K562 (cell line): ENCODE data around the gene TIMM50. TPM values are rescaled to one million over a fixed set of nuclear protein-coding genes. Genes with fewer than 3 reads are reported as not detected.

Experiments
- ATAC-seq: fragments of 200-7000 bp; cut with Tn5 transposase; 3 replicates; pipeline ENCODE4 v1.9.1; 2020; ENCODE audit warnings: moderate library complexity
- BruUV-seq: library from RNA; stranded (reverse); fragments of 400-500 nt; replicated peaks from 2 replicates; lab custom pipeline; 2021; lab: Mats Ljungman, UMichigan
- CTCF ChIA-PET: fragments of 300-600 bp; formaldehyde crosslinking; extraction: SDS; loops from one replicate; lab custom pipeline; 2021; ENCODE audit warnings: low intra/inter-chr PET ratio; lab: Yijun Ruan, JAX
- POLR2A ChIA-PET: fragments of 300-600, 350-650 bp; sonication (Branson Sonifier 250); formaldehyde crosslinking; extraction: SDS; loops from one replicate; lab custom pipeline; 2021; ENCODE audit warnings: antibody characterized with exemption, inconsistent platforms; lab: Yijun Ruan, JAX
- DNase-seq, 4 experiments: peaks; one replicate each; pipeline versions ENCODE4 v3.0.0 to v3.0.0-alpha.2; 2011 to 2018; ENCODE audit warnings: low spot score in 3 of 4, mixed read lengths in 3 of 4; ENCODE audit errors: extremely low read depth in 1 of 4
- FAIRE-seq: peaks from 2 replicates; lab custom pipeline; 2011; peaks lifted over from hg19 to GRCh38; lab: Jason Lieb, UNC
- H2AFZ ChIP-seq: 2 replicates; pipeline ENCODE4 v1.6.0; 2011; ENCODE audit warnings: low read depth, low read length, control low read depth, inconsistent platforms
- H3K27ac ChIP-seq: fragments of 200-600 bp; 3 replicates; pipeline ENCODE4 v1.8.0; 2011; ENCODE audit warnings: low read depth, mild to moderate bottlenecking, control low read depth, inconsistent platforms, low read length, moderate library complexity, mixed read lengths; ENCODE audit errors: extremely low read depth
- H3K27me3 ChIP-seq, 2 experiments: fragments of 300-600 bp in 1 of 2; 2 replicates in 1 of 2; 3 replicates in 1 of 2; pipeline versions ENCODE4 v1.6.0 to v1.8.0; 2011; ENCODE audit warnings: inconsistent platforms in 2 of 2, low read length in 2 of 2, mild to moderate bottlenecking in 1 of 2, mixed read lengths in 1 of 2, moderate library complexity in 1 of 2; ENCODE audit not compliant: control insufficient read depth in 2 of 2, insufficient read depth in 2 of 2
- H3K36me3 ChIP-seq: fragments of 300-600 bp; 3 replicates; pipeline ENCODE4 v1.8.0; 2011; ENCODE audit warnings: mild to moderate bottlenecking, low read length, inconsistent platforms; ENCODE audit not compliant: control insufficient read depth, insufficient read depth
- H3K4me1 ChIP-seq, 2 experiments: fragments of 200-600 bp in 1 of 2; replicated peaks in 1 of 2; 2 replicates in 1 of 2; 3 replicates in 1 of 2; pipeline versions ENCODE4 v1.5.1 to v1.8.0; 2011; ENCODE audit warnings: inconsistent platforms in 2 of 2, low read length in 2 of 2, mild to moderate bottlenecking in 1 of 2, mixed read lengths in 1 of 2, moderate library complexity in 1 of 2; ENCODE audit not compliant: control insufficient read depth in 2 of 2, insufficient read depth in 2 of 2
- H3K4me2 ChIP-seq: 2 replicates; pipeline ENCODE4 v1.6.1; 2011; ENCODE audit warnings: low read length, control low read depth, inconsistent platforms, mixed read lengths; ENCODE audit not compliant: insufficient read depth
- H3K4me3 ChIP-seq: fragments of 200-600 bp; sonication (generic), shearing (Covaris generic); 2 replicates; pipeline ENCODE4 v1.5.1; 2016; ENCODE audit warnings: control low read depth, inconsistent platforms
- H3K79me2 ChIP-seq: fragments of 200-600 bp; 3 replicates; pipeline ENCODE4 v1.8.0; 2011; ENCODE audit warnings: low read length, inconsistent platforms; ENCODE audit not compliant: control insufficient read depth, insufficient read depth
- H3K9ac ChIP-seq, 2 experiments: 2 replicates each; pipeline versions ENCODE4 v1.6.0 to v1.6.1; 2011; ENCODE audit warnings: low read depth in 2 of 2, low read length in 2 of 2, control low read depth in 1 of 2, inconsistent platforms in 1 of 2, mild to moderate bottlenecking in 1 of 2, mixed read lengths in 1 of 2; ENCODE audit not compliant: insufficient read depth in 1 of 2
- H3K9me1 ChIP-seq: one replicate; pipeline ENCODE4 v1.6.0; 2011; ENCODE audit warnings: inconsistent platforms, mild to moderate bottlenecking, low read length, moderate library complexity; ENCODE audit not compliant: control insufficient read depth, insufficient read depth
- H3K9me3 ChIP-seq: replicated peaks from 2 replicates; pipeline ENCODE4 v1.5.1; 2011; ENCODE audit warnings: low read depth, low read length, inconsistent platforms; ENCODE audit not compliant: control insufficient read depth, insufficient read depth
- H4K20me1 ChIP-seq: replicated peaks from 2 replicates; pipeline ENCODE4 v1.6.1; 2011; ENCODE audit warnings: low read length, inconsistent platforms, mixed read lengths; ENCODE audit not compliant: control insufficient read depth, insufficient read depth
- EGR1 ChIP-seq: fragments of 450-650 bp; conservative IDR thresholded peaks from 2 replicates; pipeline ENCODE4 v1.6.1; 2017; ENCODE audit warnings: mild to moderate bottlenecking
- NCOR1 ChIP-seq: fragments of 450-650 bp; IDR thresholded peaks from 2 replicates; pipeline ENCODE4 v1.6.1; 2016; ENCODE audit warnings: mild to moderate bottlenecking, moderate library complexity
- NELFE ChIP-seq: IDR thresholded peaks from 2 replicates; pipeline ENCODE4 v1.6.1; 2011; ENCODE audit warnings: mild to moderate bottlenecking; ENCODE audit not compliant: insufficient read depth, insufficient read length
- NFXL1 ChIP-seq: fragments of 450-650 bp; formaldehyde crosslinking; IDR thresholded peaks from 2 replicates; pipeline ENCODE4 v1.4.0; 2021; ENCODE audit warnings: mild to moderate bottlenecking
- RFX7 ChIP-seq: fragments of 250-450 bp; sonication (Bioruptor Pico); IDR thresholded peaks from 2 replicates; pipeline ENCODE4 v1.5.1; 2021; ENCODE audit warnings: mild to moderate bottlenecking
- STAT5B ChIP-seq: fragments of 250-450 bp; sonication (Bioruptor Pico); IDR thresholded peaks from 2 replicates; pipeline ENCODE4 v1.8.0; 2021; ENCODE audit warnings: mild to moderate bottlenecking, inconsistent platforms
- WHSC1 ChIP-seq: IDR thresholded peaks from one replicate; pipeline ENCODE4 v1.6.1; 2012; ENCODE audit warnings: low read length, control low read depth, inconsistent platforms
- WGBS: fragments of 100-300 bp; shearing (Covaris generic); methylation state at CpG from one replicate; pipeline ENCODE4 v1.1.6; 2016; ENCODE audit warnings: low coverage, mixed read lengths; ENCODE audit not compliant: insufficient coverage; ENCODE audit errors: missing lambda C conversion rate; 5-methylcytosine and 5-hydroxymethylcytosine counted together
- in situ Hi-C: fragments of 300-500 bp; cut with MboI; formaldehyde crosslinking; loops from 4 replicates; pipeline ENCODE4 v1.15.0; 2018; ENCODE audit warnings: inconsistent platforms, mixed read lengths
- intact Hi-C: fragments of 100-400 bp; cut with micrococcal nuclease; formaldehyde crosslinking; loops from 2 replicates; pipeline ENCODE4 v1.14.2; 2022
- polyA plus RNA-seq, 8 experiments: library from polyadenylated mRNA; depleted of rRNA in 4 of 8; stranded (reverse) in 5 of 8; unstranded in 3 of 8; fragments of >200 nt; fragmentation: Nextera tagmentation in 2 of 8; fragmentation: Illumina TruSeq in 1 of 8; extraction: Ambion mirVana in 2 of 8; extraction: Trizol in 1 of 8; gene quantifications; 2 replicates each; pipeline versions ENCODE4 v1.2.1 to v1.2.3, GENCODE V29; 2011 to 2014; ENCODE audit warnings: inconsistent platforms in 1 of 8, missing spikeins in 1 of 8
- total RNA-seq, 7 experiments: library from RNA; depleted of rRNA in 6 of 7; stranded (reverse); fragments of >200 nt in 6 of 7; fragmentation: Illumina TruSeq in 2 of 7; extraction: Trizol in 2 of 7; gene quantifications; 2 replicates each; pipeline versions ENCODE4 v1.2.1 to v1.2.3, GENCODE V29; 2011 to 2021; ENCODE audit warnings: low replicate concordance in 1 of 7
- TF ChIP-seq, protein P1 (sequence below): sonication (generic); formaldehyde crosslinking; IDR thresholded peaks from 2 replicates; pipeline ENCODE4 v1.8.1; 2023; ENCODE audit warnings: mild to moderate bottlenecking, missing genetic modification reagents, moderate library complexity
- TF ChIP-seq, protein P2 (sequence below): fragments of 150-350 bp; conservative IDR thresholded peaks from 2 replicates; pipeline ENCODE4 v1.6.1; 2014; ENCODE audit warnings: low read length
- TF ChIP-seq, protein P3 (sequence below): fragments of 250-450 bp; sonication (Bioruptor Pico); IDR thresholded peaks from 2 replicates; pipeline ENCODE4 v1.4.0; 2020

Gene TIMM50
- total and polyA plus RNA-seq, 9 of the 15 experiments (the other 6 are each of a cell fraction or from before 2014, with no cell fraction given) = 28.3 to 221 (median 170) TPM

GRCh38 chr19:39506598-39506943, 25.9 kb downstream of the TIMM50 start:
- Histone ChIP-seq H3K4me3 (peak overlapping the region; percentile 52), H3K9me1 (no peaks in the 10 kb centered on the region), H3K9me3 (no peaks in the 10 kb centered on the region), H3K27ac (no peak overlapping the region), H4K20me1 (no peaks in the 10 kb centered on the region), H2AFZ (peak overlapping the region; percentile 91), H3K4me2 (peak overlapping the region; percentile 85), H3K79me2 (no peaks in the 10 kb centered on the region), H3K36me3 (no peaks in the 10 kb centered on the region), H3K27me3 (no peaks in the 10 kb centered on the region), H3K9ac (peak overlapping the region; percentile 24 to 93; a peak in 3 of 4 replicates), H3K4me1 (peaks cover 12 to 35% of the 10 kb centered on the region in 2 experiments)
- CTCF ChIA-PET = no interaction called here
- ATAC-seq = no peak
- FAIRE-seq = no peak
- POLR2A ChIA-PET = interaction anchor here (1.0 to 1.9 kb wide), 2 partner anchors 26 kb away, joined by 3 to 4 read pairs; partner anchors contain the start of genes EID2B and TIMM50
- in situ Hi-C loops = no loop called here
- no peak for DNase-seq
- WGBS = 32% methylated on average over 6 of the region's 7 CpGs
- intact Hi-C loops = no loop called here
- BruUV-seq = no TSS peak
- TF ChIP-seq WHSC1 (no peak), NCOR1 (no peak), NFXL1 (CRISPR knock-in tag) (no peak), EGR1 (no peak), NELFE (no peak), RFX7 (CRISPR knock-in tag) (no peak), STAT5B (CRISPR knock-in tag) (no peak)
- TF ChIP-seq, protein P1, sequence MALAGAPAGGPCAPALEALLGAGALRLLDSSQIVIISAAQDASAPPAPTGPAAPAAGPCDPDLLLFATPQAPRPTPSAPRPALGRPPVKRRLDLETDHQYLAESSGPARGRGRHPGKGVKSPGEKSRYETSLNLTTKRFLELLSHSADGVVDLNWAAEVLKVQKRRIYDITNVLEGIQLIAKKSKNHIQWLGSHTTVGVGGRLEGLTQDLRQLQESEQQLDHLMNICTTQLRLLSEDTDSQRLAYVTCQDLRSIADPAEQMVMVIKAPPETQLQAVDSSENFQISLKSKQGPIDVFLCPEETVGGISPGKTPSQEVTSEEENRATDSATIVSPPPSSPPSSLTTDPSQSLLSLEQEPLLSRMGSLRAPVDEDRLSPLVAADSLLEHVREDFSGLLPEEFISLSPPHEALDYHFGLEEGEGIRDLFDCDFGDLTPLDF (CRISPR knock-in tag) = 0 out of 2 replicates have a peak, but pooled peaks have one; percentile 54
- TF ChIP-seq, protein P2, sequence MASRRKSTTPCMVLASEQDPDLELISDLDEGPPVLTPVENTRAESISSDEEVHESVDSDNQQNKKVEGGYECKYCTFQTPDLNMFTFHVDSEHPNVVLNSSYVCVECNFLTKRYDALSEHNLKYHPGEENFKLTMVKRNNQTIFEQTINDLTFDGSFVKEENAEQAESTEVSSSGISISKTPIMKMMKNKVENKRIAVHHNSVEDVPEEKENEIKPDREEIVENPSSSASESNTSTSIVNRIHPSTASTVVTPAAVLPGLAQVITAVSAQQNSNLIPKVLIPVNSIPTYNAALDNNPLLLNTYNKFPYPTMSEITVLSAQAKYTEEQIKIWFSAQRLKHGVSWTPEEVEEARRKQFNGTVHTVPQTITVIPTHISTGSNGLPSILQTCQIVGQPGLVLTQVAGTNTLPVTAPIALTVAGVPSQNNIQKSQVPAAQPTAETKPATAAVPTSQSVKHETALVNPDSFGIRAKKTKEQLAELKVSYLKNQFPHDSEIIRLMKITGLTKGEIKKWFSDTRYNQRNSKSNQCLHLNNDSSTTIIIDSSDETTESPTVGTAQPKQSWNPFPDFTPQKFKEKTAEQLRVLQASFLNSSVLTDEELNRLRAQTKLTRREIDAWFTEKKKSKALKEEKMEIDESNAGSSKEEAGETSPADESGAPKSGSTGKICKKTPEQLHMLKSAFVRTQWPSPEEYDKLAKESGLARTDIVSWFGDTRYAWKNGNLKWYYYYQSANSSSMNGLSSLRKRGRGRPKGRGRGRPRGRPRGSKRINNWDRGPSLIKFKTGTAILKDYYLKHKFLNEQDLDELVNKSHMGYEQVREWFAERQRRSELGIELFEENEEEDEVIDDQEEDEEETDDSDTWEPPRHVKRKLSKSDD = no peak
- TF ChIP-seq, protein P3, sequence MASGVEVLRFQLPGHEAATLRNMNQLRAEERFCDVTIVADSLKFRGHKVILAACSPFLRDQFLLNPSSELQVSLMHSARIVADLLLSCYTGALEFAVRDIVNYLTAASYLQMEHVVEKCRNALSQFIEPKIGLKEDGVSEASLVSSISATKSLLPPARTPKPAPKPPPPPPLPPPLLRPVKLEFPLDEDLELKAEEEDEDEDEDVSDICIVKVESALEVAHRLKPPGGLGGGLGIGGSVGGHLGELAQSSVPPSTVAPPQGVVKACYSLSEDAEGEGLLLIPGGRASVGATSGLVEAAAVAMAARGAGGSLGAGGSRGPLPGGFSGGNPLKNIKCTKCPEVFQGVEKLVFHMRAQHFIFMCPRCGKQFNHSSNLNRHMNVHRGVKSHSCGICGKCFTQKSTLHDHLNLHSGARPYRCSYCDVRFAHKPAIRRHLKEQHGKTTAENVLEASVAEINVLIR = no peak
